ENCODE measurements around the gene DHRSX. TPM values are rescaled to one million over a fixed set of nuclear protein-coding genes. Genes with fewer than 3 reads are reported as not detected.

DHRSX gene
- total and polyA plus RNA-seq, 2 of the 8 experiments (the other 6 are each of a cell fraction or from before 2014, with no cell fraction given) = 35.1 to 43.4 TPM

DNA sequence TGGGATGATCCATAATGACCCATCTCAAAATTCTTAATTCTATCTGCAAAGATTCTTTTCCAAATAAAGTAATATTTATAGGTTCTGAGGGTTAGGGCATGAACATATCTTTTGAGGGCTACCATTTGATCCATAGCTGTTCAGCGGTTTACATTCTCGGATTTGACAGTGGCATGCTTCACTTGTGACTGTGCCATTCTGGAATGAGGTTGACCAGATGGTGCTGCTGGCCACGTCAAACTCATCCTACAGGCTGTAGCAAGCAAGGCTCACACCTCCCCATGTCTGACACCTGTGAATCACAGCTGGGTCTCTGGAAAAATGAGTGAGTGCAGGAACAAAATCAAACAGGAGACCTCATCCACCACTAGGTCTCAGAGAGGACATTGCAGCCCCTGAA lies 280.5 kb downstream of the DHRSX start:
- Histone ChIP-seq H2BK5ac (ENCODE audit: low read depth, low read length) (no peak overlapping the region), H3K9me3 (ENCODE audit: insufficient read depth in 2 of 2, low read depth in 1 of 2, low read length in 1 of 2) (peaks cover 56 to 63% of the 10 kb centered on the region in 2 experiments), H4K5ac (ENCODE audit: insufficient read length, low read depth, low read length) (no peak overlapping the region), H3K79me2 (ENCODE audit: control insufficient read depth in 1 of 2, insufficient read depth in 2 of 2, low read length in 2 of 2) (peaks cover 0 to 4% of the 10 kb centered on the region in 2 experiments; a peak in 2 of 4 replicates), H3K4ac (replicated peaks; ENCODE audit: insufficient read length, low read depth, low read length) (no peak overlapping the region), H3K27me3 (replicated peaks in 1 of 4; ENCODE audit: control insufficient read depth in 3 of 4, extremely low read depth in 1 of 4, insufficient read depth in 3 of 4, low read length in 3 of 4) (no peaks in the 10 kb centered on the region), H3K14ac (ENCODE audit: insufficient read length) (no peak overlapping the region), H2AFZ (ENCODE audit: low read length) (no peak overlapping the region), H3K56ac (replicated peaks; ENCODE audit: insufficient read length, low read depth, low read length) (no peak overlapping the region), H3K23me2 (ENCODE audit: low read depth, low read length) (peaks cover 5% of the 10 kb centered on the region), H3K79me1 (ENCODE audit: low read depth, low read length) (peaks cover 7% of the 10 kb centered on the region; the same call in 1 of the 2 replicates), H2BK12ac (ENCODE audit: low read depth, low read length) (no peak overlapping the region), H3K23ac (ENCODE audit: insufficient read length) (no peak overlapping the region), H3K4me1 (replicated peaks in 1 of 4; ENCODE audit: control insufficient read depth in 3 of 4, insufficient read depth in 4 of 4, low read length in 3 of 4) (no peaks in the 10 kb centered on the region), H4K8ac (ENCODE audit: extremely low read depth, insufficient read depth, low read length) (no peak overlapping the region), H3K9ac (replicated peaks in 1 of 4; ENCODE audit: extremely low read depth in 1 of 4, low read depth in 3 of 4, low read length in 3 of 4) (no peak overlapping the region), H2AK5ac (ENCODE audit: low read depth, low read length) (no peak overlapping the region), H4K91ac (replicated peaks; ENCODE audit: insufficient read length, low read length) (no peak overlapping the region), H3K4me2 (ENCODE audit: insufficient read depth in 1 of 2, low read depth in 2 of 2, low read length in 2 of 2) (no peak overlapping the region), H4K20me1 (replicated peaks in 1 of 2; ENCODE audit: control insufficient read depth in 1 of 2, insufficient read depth in 2 of 2, low read length in 2 of 2) (peaks cover 0 to 7% of the 10 kb centered on the region in 2 experiments), H3K4me3 (ENCODE audit: extremely low read depth in 1 of 4, insufficient read depth in 2 of 4, low read depth in 3 of 4, low read length in 4 of 4) (no peak overlapping the region), H2BK120ac (replicated peaks; ENCODE audit: low read depth, low read length) (no peak overlapping the region), H3K36me3 (ENCODE audit: control insufficient read depth in 2 of 4, insufficient read depth in 4 of 4, low read length in 3 of 4) (peaks cover 0 to 45% (median 25%) of the 10 kb centered on the region in 4 experiments; a peak in 6 of 8 replicates), H3K27ac (ENCODE audit: low read depth, low read length) (no peak overlapping the region), H2BK15ac (ENCODE audit: low read length) (no peak overlapping the region), H2BK20ac (ENCODE audit: low read length) (no peak overlapping the region), H3K18ac (ENCODE audit: extremely low read depth, low read length) (no peak overlapping the region)
- FAIRE-seq = no peak
- WGBS, 2 experiments (ENCODE audit: extremely low coverage in 1 of 2, insufficient coverage in 1 of 2, insufficient read length in 1 of 2, insufficient replicate concordance in 2 of 2, low coverage in 1 of 2, low lambda C conversion rate in 2 of 2, missing lambda C conversion rate in 1 of 2) = 97% methylated on average over 3 of the region's 3 CpGs; no CpG with 5 or more reads in 1 of the 2 experiments
- POLR2A ChIA-PET (ENCODE audit: partially characterized antibody) = no interaction called here
- DNase-seq (ENCODE audit: low read depth in 1 of 2, low spot score in 2 of 2) = no peak
- CTCF ChIA-PET (ENCODE audit: partially characterized antibody) = no interaction called here
- TF ChIP-seq, protein P1, sequence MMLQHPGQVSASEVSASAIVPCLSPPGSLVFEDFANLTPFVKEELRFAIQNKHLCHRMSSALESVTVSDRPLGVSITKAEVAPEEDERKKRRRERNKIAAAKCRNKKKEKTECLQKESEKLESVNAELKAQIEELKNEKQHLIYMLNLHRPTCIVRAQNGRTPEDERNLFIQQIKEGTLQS (IDR thresholded peaks at IDR 0.05; ENCODE audit: insufficient read depth, low read depth, low read length) = no peak
- TF ChIP-seq POU5F1 (IDR thresholded peaks at IDR 0.05; ENCODE audit: low read depth, low read length) = no peak
- TF ChIP-seq CTBP2 (IDR thresholded peaks at IDR 0.05; ENCODE audit: borderline replicate concordance, insufficient read depth, insufficient read length, low read length) = no peak
- no peak for TF ChIP-seq RNF2 (IDR thresholded peaks at IDR 0.05; ENCODE audit: borderline replicate concordance, low read depth, low read length, missing control alignments, poor library complexity, severe bottlenecking)
- no peak for TF ChIP-seq NRF1 (IDR thresholded peaks at IDR 0.05; ENCODE audit: low read depth, low read length)
- no peak for TF ChIP-seq BACH1 (IDR thresholded peaks at IDR 0.05; ENCODE audit: low read length)
- TF ChIP-seq GABPA (IDR thresholded peaks at IDR 0.05; ENCODE audit: borderline replicate concordance, insufficient read depth, low read length) = no peak
- TF ChIP-seq KDM1A (IDR thresholded peaks at IDR 0.05; ENCODE audit: borderline replicate concordance, low read length) = no peak
- TF ChIP-seq ATF2 (IDR thresholded peaks at IDR 0.05; ENCODE audit: low read length) = no peak
- TF ChIP-seq SP4 (IDR thresholded peaks at IDR 0.05; ENCODE audit: low read length) = no peak
- no peak for TF ChIP-seq RAD21 (IDR thresholded peaks at IDR 0.05 in 1 of 2, conservative IDR thresholded peaks at IDR 0.05 in 1 of 2; ENCODE audit: low read depth in 2 of 2, low read length in 2 of 2)
